Measurements from ENCODE around the gene TRNT1. TPM values are rescaled to one million over a fixed set of nuclear protein-coding genes. Genes with fewer than 3 reads are reported as not detected.

The TRNT1 gene
- total RNA-seq, 1 experiment from 2014 or later = 41.7 TPM

GRCh38 chr3:3165241-3165640, 38.5 kb downstream of the TRNT1 start:
- CTCF ChIA-PET = no interaction called here
- TF ChIP-seq EZH2 (IDR thresholded peaks at IDR 0.05; ENCODE audit: borderline replicate concordance, low read depth, low read length, poor library complexity, severe bottlenecking) (no peak), CTCF (conservative IDR thresholded peaks at IDR 0.05; ENCODE audit: low read depth, low read length) (no peak)
- H3K36me3 ChIP-seq (ENCODE audit: insufficient read depth, low read length, poor library complexity, severe bottlenecking) = peaks cover 48% of the 10 kb centered on the region

GRCh38 chr3:3165650-3166049, 38.9 kb downstream of the TRNT1 start:
- DNase-seq (ENCODE audit: low spot score) = no peak
- H3K36me3 ChIP-seq (ENCODE audit: insufficient read depth, low read length, poor library complexity, severe bottlenecking) = peaks cover 52% of the 10 kb centered on the region
- no peaks in the 10 kb centered on the region for H3K27me3 ChIP-seq (replicated peaks; ENCODE audit: insufficient read depth, low read depth, low read length, poor library complexity)
- ChIA-PET POLR2A (ENCODE audit: low non-redundant PET) (no interaction called here), CTCF (no interaction called here)
- H3K4me3 ChIP-seq (ENCODE audit: low read depth, low read length, poor library complexity, severe bottlenecking) = no peak overlapping the region
- no peaks in the 10 kb centered on the region for H3K9me3 ChIP-seq (ENCODE audit: low read depth, low read length, poor library complexity, severe bottlenecking)
- TF ChIP-seq EZH2 (IDR thresholded peaks at IDR 0.05; ENCODE audit: borderline replicate concordance, low read depth, low read length, poor library complexity, severe bottlenecking) (no peak), CTCF (conservative IDR thresholded peaks at IDR 0.05; ENCODE audit: low read depth, low read length) (no peak)
- H3K4me1 ChIP-seq (ENCODE audit: insufficient read depth, low read length, poor library complexity, severe bottlenecking) = no peaks in the 10 kb centered on the region
- H3K27ac ChIP-seq (ENCODE audit: low read depth, low read length, poor library complexity, severe bottlenecking) = no peak overlapping the region
- intact Hi-C loops (cut with micrococcal nuclease; ENCODE audit: unreplicated experiment) = no loop called here
- no TSS peak for BruUV-seq (replicated peaks)

More at GRCh38 chr3:3165241-3165640, 38.5 kb downstream of the TRNT1 start:
- Histone ChIP-seq H3K27ac (ENCODE audit: low read depth, low read length, poor library complexity, severe bottlenecking) (no peak overlapping the region), H3K4me3 (ENCODE audit: low read depth, low read length, poor library complexity, severe bottlenecking) (no peak overlapping the region), H3K4me1 (ENCODE audit: insufficient read depth, low read length, poor library complexity, severe bottlenecking) (no peaks in the 10 kb centered on the region), H3K27me3 (replicated peaks; ENCODE audit: insufficient read depth, low read depth, low read length, poor library complexity) (no peaks in the 10 kb centered on the region), H3K9me3 (ENCODE audit: low read depth, low read length, poor library complexity, severe bottlenecking) (no peaks in the 10 kb centered on the region)
- POLR2A ChIA-PET (ENCODE audit: low non-redundant PET) = no interaction called here
- no peak for DNase-seq (ENCODE audit: low spot score)
- intact Hi-C loops (cut with micrococcal nuclease; ENCODE audit: unreplicated experiment) = no loop called here
- no TSS peak for BruUV-seq (replicated peaks)

GRCh38 chr3:3170998-3171397, 44.3 kb downstream of the TRNT1 start:
- POLR2A ChIA-PET (ENCODE audit: low non-redundant PET) = no interaction called here
- Histone ChIP-seq H3K9me3 (ENCODE audit: low read depth, low read length, poor library complexity, severe bottlenecking) (no peaks in the 10 kb centered on the region), H3K4me1 (ENCODE audit: insufficient read depth, low read length, poor library complexity, severe bottlenecking) (peaks cover 12% of the 10 kb centered on the region), H3K4me3 (ENCODE audit: low read depth, low read length, poor library complexity, severe bottlenecking) (no peak overlapping the region), H3K27me3 (replicated peaks; ENCODE audit: insufficient read depth, low read depth, low read length, poor library complexity) (no peaks in the 10 kb centered on the region), H3K36me3 (ENCODE audit: insufficient read depth, low read length, poor library complexity, severe bottlenecking) (peaks cover 47% of the 10 kb centered on the region), H3K27ac (ENCODE audit: low read depth, low read length, poor library complexity, severe bottlenecking) (no peak overlapping the region)
- CTCF ChIA-PET = no interaction called here
- intact Hi-C loops (cut with micrococcal nuclease; ENCODE audit: unreplicated experiment) = no loop called here
- no TSS peak for BruUV-seq (replicated peaks)
- DNase-seq (ENCODE audit: low spot score) = peak; percentile 56
- peak; percentile 60 for TF ChIP-seq CTCF (conservative IDR thresholded peaks at IDR 0.05; ENCODE audit: low read depth, low read length)
- no peak for TF ChIP-seq EZH2 (IDR thresholded peaks at IDR 0.05; ENCODE audit: borderline replicate concordance, low read depth, low read length, poor library complexity, severe bottlenecking)
